IPS-18c (cell line): ENCODE measurements around the gene YBX2.
A peak's percentile ranks its signal among the peaks of the same experiment; 100 is the strongest.
"Not testable (repeated sequence)": the region's sequence is repeated elsewhere in the genome, so short reads cannot be mapped to it uniquely, and the experiment has no call there.

Source experiments
- H3K4me3 ChIP-seq: 2 replicates; pipeline ENCODE4 v1.7.0; 2013; ENCODE audit warnings: low read depth, mild to moderate bottlenecking, low read length, moderate library complexity; ENCODE audit not compliant: insufficient read depth
- H3K9me3 ChIP-seq: one replicate; pipeline ENCODE4 v1.6.1; 2013; ENCODE audit warnings: mild to moderate bottlenecking, low read length, moderate library complexity; ENCODE audit not compliant: control insufficient read depth, insufficient read depth

Gene YBX2

DNA sequence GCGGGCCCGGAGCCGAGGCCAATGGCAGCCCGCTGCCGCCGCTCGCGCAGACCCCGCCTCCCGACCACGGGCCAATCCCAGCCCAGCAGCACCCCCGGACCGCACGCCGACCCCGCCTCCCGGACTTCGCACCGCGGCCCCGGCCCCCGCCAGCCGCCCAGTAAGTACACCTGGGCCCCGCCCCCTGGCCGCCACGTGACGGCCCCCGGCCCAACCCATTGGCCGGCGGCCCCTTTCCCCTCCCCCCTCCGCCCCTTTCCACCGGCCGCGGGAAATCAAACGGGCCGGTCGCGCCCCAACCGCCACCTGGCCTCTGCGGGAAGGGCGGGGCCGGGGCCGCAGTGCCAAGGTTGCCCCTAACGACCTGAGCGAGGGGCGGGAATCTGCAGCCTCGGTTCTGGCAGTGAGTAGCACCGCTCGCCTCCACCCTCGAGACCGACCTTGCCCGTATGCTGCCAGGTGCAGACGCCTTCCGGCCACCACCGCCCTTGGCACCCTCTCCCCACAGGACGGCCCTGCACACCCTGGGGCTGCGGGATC is at the start of gene YBX2:
YBX2 (minus strand) TSS at position 26 of the 540 bp plus-strand sequence. CDS start 139 bp downstream, outside the sequence.
- H3K4me3 ChIP-seq = peak within 1 kb of the TSS; percentile 43

DNA sequence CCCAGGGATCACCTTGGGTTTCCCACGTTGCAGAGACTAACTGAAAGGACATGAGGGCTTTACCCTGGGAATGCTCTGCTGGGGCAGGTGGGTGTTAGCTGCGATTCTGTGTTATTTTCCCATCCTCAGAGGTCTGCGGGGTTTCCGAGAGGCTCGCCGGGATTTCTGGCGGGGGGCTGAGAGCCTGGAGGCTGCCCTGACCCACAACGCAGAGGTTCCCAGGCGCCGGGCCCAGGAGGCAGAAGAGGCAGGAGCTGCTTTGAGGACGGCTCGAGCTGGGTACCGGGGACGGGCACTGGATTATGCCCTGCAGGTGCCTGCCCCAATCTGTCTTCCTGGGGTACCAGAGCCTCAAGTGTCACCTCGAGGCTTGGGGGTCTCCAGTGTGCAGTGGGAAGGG is 48.8 kb upstream of the YBX2 start:
- H3K9me3 ChIP-seq = peaks cover 1% of the 10 kb centered on the region
- H3K4me3 ChIP-seq = no peak overlapping the region

More for the DNA sequence above, at the start of gene YBX2:
- no peaks in the 10 kb centered on the region for H3K9me3 ChIP-seq

DNA sequence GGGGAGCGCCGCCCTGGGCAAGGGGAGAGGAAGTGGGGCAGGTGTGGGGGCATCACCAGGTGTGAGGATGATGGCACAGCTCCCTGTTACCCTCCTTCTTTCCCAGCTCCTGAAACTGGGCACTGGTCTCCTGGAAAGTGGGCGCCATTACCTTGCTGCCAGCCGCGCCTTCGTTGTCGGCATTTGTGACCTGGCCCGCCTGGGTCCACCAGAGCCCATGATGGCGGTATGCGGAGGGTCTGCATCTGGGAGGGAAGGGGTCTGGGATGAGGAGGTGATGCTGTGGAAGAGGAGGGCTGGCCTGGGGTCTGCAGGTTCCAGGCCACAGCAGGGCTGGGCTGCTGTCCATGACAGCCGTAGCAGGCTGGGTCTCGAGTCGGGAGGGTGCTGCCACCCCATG is 47.4 kb upstream of the YBX2 start:
- no peaks in the 10 kb centered on the region for H3K9me3 ChIP-seq

DNA sequence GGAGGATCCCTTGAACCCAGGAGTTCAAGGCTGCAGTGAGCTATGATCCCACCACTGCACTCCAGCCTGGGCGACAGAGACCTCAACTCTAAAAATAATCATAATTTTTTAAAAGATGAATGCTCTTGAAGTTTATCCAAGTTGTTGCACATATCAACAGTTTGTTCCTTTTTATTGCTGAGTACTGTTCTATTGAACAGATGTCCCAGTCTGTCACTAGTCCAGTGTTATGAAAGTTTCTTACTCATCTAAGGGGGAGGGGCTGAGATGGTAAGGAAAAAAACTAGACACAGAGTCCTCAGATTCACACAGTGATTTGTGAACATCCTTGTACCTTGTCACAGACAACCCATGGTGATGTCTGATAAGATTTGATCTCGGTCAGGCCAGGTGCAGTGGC is 45.7 kb upstream of the YBX2 start:
- Histone ChIP-seq H3K9me3 (no peaks in the 10 kb centered on the region), H3K4me3 (no peak overlapping the region)

More for the DNA sequence above, 47.4 kb upstream of the YBX2 start:
- H3K4me3 ChIP-seq = no peak overlapping the region

GRCh38 chr17:7337600-7337999 is 43.2 kb upstream of the YBX2 start:
- H3K4me3 ChIP-seq, H3K9me3 ChIP-seq: not testable (repeated sequence)

- Histone ChIP-seq H3K9me3 (no peaks in the 10 kb centered on the region), H3K4me3 (peak within 1 kb of the TSS; percentile 6; the same call in 1 of the 2 replicates)
These were observed 42.1 kb upstream of the YBX2 start, which contains the start of gene ACAP1 for GRCh38 chr17:7336240-7337175. TSS of gene ACAP1 (plus strand) at chr17:7336529. CDS start at chr17:7336735, 206 bp downstream.

DNA sequence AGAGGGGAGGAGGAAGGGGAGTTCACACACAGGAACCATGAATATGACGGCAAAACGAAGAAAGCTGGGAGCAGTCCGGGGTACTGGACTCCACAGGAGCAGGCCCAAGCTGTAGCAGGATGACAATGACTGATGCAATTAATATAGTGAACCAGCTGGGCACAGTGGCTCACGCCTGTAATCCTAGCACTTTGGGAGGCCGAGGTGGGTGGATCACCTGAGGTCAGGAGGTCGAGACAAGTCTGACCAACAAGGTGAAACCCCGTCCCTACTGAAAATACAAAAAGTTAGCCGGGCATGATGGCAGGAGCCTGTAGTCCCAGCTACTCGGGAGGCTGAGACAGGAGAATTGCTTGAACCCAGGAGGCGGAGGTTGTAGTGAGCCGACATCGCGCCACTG is 41.3 kb upstream of the YBX2 start:
- not testable (repeated sequence) for H3K4me3 ChIP-seq

GRCh38 chr17:7334938-7335538 is 40.6 kb upstream of the YBX2 start:
- Histone ChIP-seq H3K9me3 (no peaks in the 10 kb centered on the region), H3K4me3 (no peak overlapping the region)

More for the DNA sequence above, 41.3 kb upstream of the YBX2 start:
- H3K9me3 ChIP-seq = not testable (repeated sequence)

DNA sequence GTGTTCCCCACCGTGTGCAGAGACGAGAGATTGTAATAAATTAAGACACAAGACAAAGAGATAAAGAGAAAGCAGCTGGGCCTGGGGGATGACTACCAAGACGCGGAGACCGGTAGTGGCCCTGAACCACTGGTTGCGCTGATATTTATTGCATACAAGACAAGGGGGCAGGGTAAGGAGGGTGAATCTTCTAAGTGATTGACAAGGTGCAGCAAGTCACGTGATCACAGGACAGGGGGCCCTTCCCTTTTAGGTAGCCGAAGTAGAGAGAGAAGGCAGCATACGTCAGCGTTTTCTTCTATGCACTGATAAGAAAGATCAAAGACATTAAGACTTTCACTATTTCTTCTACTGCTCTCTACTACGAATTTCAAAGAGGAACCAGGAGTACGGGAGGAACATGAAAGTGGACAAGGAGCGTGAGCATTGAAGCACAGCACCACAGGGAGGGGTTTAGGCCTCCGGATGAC is 38.2 kb upstream of the YBX2 start:
- H3K9me3 ChIP-seq, H3K4me3 ChIP-seq: not testable (repeated sequence)

- Histone ChIP-seq H3K4me3 (no peak overlapping the region), H3K9me3 (no peaks in the 10 kb centered on the region)
These were observed 37.7 kb upstream of the YBX2 start for GRCh38 chr17:7332111-7332510.

DNA sequence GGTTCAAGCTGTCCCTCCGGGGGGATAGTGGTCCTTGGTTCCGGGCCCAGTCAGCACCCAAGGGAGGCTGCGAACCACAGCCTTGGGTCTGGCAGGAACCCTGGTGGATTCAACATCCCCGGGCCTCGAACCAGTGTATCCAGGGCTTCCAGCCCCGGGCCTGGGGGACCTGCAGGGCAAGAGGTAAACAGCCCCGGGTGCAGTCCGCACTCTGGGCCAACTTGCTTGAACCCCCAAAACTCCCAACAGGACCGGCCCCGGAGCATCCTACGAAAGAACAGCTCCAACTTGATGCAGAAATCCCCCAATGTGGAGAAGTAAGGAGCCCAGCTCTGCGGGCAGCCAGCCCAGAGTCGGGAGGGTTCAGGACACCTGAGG is 36.2 kb upstream of the YBX2 start:
- Histone ChIP-seq H3K4me3 (peak overlapping the region; percentile 60), H3K9me3 (no peaks in the 10 kb centered on the region)

- H3K4me3 ChIP-seq = peak overlapping the region; percentile 60
- H3K9me3 ChIP-seq = no peaks in the 10 kb centered on the region
These were observed 35.7 kb upstream of the YBX2 start for GRCh38 chr17:7329997-7330637.

- H3K9me3 ChIP-seq = no peaks in the 10 kb centered on the region
- H3K4me3 ChIP-seq = peak overlapping the region; percentile 60
These were observed 35.0 kb upstream of the YBX2 start for GRCh38 chr17:7329374-7329996.

DNA sequence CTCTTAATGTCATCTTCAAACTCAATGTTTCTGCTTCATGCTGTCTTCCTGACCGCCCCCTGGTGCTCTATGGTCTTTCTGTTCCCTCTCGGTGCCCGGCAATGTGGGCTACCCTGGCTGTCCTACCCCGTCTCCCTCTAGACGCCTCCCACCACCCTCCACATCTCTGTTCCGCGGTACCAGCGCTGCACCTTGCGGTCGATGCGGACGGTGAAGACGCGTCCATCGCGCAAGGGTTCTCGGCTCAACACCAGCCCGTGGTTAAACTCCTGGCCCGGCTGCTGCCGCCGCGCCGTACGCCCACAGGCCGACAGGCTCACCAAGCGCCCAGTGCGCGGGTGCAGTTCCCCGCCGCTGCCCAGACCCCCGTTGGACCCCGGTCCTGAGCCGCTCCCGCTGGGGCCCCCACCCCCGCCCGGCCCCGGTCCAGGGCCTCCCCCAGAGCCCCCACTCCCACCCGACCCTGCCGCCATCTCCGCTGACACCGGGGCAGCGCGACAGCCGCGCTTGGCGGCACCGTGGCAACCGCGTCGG is 34.5 kb upstream of the YBX2 start, which contains the start of gene NEURL4:
NEURL4 (minus strand) TSS at position 496 of the 534 bp plus-strand sequence; CDS start at position 473, 23 bp downstream.
- Histone ChIP-seq H3K9me3 (no peaks in the 10 kb centered on the region), H3K4me3 (peak within 1 kb of the TSS; percentile 60)

DNA sequence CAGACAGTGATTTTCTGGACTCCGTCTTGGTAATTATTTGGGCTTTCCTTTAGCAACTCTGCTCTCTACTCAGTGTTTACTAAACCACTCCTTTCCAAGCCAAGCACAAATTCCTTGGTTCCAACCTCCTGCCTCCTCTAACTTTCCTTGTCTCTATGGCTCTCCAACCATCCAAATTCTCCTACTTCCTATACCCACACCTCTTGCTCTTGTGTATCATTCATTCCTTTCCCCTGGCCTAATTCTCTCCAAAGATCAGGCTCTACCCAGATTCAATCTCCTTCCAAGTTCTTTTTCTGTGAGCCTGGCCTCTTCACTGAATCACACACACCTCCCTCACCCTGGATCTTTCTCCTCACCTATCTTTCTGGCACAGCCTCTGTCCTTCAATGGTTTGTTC is 33.6 kb upstream of the YBX2 start:
- H3K9me3 ChIP-seq = no peaks in the 10 kb centered on the region
- peak overlapping the region; percentile 60; the same call in 1 of the 2 replicates for H3K4me3 ChIP-seq

GRCh38 chr17:7327501-7327900 is 33.1 kb upstream of the YBX2 start:
- no peaks in the 10 kb centered on the region for H3K9me3 ChIP-seq

GRCh38 chr17:7327056-7327455 is 32.6 kb upstream of the YBX2 start:
- Histone ChIP-seq H3K9me3 (no peaks in the 10 kb centered on the region), H3K4me3 (no peak overlapping the region)

More at GRCh38 chr17:7327501-7327900, 33.1 kb upstream of the YBX2 start:
- no peak overlapping the region for H3K4me3 ChIP-seq
